Activated CD4-positive, alpha-beta T cell treated with anti-CD3 and anti-CD28 coated beads, Interleukin-2, amount 50 U/mL, for 4 hours (primary cell): Measurements from ENCODE around the gene RAB5B.

Experiments used
- DNase-seq, 2 experiments: peaks; one replicate each; pipeline ENCODE4 v3.0.0-alpha.2; 2020

The RAB5B gene, protein sequence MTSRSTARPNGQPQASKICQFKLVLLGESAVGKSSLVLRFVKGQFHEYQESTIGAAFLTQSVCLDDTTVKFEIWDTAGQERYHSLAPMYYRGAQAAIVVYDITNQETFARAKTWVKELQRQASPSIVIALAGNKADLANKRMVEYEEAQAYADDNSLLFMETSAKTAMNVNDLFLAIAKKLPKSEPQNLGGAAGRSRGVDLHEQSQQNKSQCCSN

DNA sequence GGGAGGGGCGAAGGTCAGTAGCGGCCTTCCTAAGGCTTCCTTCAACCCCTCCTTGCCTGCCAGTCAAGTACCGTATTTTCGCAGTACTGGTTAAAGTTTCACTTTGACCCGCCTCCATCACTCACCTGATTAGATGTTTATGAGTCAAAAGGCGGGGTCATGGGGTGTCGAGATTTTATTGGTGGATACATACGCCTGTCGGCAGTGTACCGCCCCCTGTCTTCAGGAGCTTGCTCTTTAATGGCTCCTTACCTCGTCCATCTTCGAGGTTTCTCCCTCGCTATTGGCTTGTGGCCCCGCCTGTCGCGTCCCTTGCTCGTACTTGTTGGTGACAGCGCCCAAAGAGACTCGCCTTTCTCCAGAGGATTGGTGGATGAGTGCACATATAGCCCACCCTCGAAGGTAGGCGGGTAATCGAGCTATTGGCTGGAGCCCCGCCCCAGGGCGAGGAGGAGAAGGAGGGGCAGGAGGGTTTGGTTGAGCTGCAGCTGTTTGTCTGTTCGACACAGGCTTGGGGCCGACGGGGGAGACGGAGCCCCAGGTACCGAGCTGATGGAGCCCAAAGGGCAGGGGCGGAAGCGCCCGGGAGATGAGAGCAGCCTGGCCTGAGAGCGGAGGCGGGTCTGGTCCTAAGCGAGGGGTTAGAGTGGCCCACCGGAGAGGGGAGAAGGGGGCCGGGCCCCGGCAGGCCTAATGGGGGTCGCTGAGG, at the start of gene RAB5B:
Gene RAB5B, plus strand, starts transcription at position 480 of the 709 bp plus-strand sequence. CDS start 12,883 bp downstream, outside the sequence.
- peak; percentile 97 for DNase-seq

DNA sequence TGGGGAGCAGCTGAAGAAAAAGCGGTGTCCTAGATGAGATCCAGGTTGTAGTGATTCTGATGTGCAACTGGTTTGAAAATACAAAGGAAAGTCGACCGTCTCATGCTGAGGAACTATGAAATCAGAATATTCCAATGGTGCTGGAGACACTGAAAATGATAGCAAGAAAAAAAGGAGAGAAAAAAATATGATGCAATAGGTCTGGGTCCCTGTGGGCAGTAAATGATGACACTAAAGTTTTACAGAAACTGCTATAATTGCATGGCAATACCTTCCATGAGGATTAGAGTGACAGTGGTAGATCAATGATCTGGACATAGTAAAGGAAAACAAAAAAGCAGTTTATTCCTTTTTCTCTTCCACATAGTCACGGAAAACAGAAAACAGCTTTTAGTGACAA, 48.5 kb upstream of the RAB5B start:
- DNase-seq: no peak

DNA sequence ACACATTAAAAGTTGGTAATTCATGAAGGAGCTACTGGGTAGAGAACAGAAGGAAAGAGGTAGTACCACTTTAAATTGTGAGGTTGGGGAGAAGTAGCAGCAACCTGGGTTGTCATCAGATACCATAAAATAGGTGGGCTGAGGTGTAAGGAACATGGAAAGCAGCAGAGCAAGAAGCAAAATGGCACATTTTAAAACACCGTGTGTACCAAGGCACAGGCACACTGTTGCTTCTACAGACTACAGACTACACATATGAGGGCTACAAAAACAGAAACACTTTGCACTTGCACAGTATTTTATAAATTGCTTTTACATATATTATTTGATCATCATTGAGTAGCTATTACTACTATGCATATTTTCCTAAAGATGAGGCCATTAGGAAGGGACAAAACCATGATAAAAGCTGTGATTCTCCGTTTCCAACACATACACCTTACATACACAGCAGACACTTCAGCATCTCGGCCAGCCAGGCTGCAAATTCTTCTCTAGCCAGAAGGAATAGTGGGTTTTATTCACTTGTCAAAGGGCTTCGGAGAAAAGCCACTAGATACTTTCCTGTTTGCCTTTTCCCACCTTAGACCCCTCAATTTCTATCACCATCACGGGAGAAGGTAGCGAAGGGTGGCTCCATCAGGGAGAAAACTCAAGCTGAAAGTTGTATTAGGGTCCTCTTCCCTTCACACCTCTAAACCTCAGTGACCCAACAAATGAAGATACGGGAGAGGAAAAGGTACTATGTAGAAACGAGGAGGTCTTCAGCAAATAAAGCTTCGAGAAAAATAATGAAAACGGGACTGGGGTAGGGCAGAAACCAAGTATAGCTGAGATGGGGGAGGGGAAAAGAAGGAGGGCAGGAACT, 47.8 kb upstream of the RAB5B start:
- no peak for DNase-seq

DNA sequence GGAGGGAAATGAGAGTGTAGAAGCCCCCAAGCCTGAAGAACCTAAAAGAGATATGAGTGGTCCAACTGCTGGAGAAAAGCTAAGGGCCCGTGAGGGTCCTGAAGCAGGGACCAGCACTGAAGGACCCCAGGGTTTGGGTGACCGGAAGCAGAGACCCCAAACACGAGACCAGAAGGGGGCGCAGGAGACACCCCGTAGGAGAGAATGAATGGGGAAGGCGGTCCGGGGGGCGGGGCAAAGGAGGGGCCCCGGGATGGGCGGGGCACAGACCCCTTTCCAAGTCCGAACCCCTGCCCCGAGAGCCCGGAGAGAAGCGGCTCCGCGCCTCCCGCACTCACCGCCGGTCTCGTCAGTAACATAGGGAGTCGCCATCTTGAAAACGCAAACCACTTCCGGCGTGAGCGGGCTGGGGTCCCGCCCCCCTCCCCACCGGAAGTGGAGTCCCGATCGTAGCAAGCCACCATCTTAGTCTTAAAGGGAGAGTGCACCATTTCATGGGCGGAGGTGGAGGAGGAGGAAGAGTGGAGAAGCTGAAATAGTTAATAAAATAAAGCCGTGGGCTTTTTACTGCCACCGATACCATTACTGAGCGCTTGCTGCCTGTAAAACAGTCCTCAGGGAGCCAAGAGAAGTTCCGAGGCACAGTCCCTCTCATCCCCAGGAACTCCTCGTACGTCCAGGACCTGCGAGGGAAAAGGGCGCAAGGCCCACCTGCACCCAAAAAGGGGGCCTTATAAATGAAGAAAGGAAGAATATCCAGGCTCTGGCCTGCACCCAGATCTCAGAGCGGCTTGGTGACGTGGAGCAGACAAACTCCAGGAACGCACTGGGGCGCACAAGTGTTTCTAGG, 46.9 kb upstream of the RAB5B start:
- DNase-seq: peak; percentile 78 to 86

DNA sequence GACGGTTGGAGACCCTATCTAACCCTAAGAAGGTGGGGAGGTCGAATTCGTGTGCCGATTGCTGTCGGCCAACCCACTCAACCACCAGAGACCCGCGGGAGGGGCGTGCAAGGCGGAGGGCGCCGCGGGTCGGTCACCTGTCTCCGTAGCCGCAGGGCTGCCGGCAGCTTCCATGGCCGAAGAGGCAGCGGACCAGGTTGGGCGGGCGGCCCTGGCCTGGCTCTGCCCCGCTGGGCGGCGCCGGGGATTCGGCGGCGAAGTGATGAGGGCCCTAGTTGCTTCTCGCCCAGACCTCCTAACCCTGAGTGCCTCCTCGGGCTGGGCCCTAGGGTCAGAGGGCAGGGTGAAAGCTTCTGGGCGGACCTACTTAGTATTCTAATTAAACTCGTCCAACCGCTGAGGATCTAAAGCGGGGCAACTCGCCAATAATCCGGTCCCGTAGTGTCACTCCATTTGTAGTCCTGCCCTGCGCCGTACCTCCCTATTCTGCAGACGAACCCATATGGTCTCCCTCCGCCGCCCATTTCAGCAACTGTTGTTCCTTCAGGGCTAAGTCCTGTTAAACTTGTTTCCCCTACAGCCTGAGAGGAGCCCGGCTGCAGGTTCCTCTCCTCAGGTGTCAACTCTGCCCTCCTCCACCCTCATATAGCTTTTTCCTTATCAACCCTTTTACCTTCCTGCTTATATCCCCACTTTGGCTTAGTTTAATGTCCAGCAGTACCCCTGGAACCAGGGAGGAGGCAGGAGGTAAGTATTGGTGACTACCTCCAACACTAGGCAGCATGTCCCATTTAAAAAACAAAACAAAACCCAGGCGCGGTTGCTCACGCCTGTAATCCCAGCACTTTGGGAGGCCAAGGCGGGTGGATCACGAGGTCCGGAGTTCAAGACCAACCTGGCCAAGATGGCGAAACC, 46.0 kb upstream of the RAB5B start, which contains the start of gene PYM1:
Gene PYM1, minus strand, starts transcription at position 307 of the 915 bp plus-strand sequence. Its CDS starts 133 bp downstream, at position 174.
- DNase-seq: peak; percentile 38 to 41

DNA sequence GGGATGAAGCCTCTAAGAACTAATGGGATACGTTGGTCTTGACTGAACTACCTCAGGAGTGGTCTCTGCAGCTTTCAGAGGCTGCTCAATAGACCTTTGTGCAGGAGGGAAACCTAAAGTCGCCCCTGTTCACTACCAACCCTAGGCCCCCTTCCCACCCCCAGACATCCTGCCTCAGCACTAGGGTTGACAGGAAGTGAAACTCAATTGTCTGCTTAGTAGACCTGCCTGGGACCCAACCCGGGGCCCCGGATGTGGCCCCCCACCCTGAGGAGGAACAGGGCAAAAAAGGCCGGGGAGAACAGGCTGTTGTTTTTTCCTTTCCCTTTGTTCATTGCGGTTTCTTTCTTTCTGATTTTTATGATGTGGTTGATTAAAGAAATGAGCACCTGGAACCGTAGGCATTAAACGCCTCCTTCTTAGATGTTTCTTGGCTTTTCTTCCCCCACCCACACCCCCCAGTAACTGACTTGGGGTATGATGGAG, 44.5 kb upstream of the RAB5B start:
- DNase-seq: peak; percentile 70 to 77

DNA sequence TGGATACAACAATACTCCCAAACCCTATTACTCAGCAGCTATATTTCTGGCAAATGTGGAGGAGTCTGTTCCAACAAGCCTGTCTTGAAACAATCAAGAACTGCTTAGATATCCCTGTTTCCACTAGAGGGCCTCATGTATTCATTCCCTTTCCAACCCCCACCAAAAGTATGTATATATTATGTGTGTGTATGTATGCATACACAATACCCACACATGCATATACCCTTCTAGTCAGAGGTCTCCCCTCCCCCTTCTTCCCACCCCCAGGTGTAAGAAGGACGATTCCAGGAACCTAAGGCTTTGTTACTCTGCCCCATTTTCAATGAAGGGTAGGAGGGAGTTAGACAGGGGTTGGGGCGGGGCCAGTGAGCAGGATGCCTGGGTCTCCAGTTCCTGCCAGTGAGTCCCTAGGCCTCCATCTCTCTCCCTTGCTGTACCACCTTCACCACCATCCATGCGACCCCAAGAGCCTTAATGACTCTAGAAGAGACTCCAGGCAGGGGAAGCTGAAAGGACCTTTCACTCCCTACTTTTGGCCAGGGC, 43.0 kb upstream of the RAB5B start, which contains the start of gene DGKA:
Gene DGKA, plus strand, starts transcription at position 392 of the 546 bp plus-strand sequence. CDS start 5,342 bp downstream, outside the sequence.
- DNase-seq: peak; percentile 69 to 71

DNA sequence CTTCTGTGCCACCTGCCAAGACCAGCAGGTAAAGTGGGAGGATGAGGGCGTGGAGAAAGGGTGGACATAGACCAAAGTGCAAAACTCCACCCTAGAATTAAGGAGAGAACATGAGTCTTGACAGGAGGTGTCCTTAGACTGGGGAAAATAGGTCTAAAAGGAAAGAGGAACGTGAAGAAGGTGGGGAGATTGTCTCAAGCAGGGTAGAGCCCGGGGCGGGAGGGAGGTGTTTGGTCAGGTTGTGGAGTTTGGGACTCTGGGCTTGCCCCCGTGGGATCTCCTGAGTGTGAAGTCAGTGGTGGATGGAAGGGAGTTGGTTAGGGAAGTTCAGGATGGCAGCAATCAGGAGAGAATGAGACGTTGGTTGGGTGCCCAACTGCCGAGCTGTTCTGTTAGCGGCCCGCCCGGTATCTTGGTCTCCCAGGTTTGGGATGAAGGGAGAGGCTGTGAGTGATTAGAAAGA, 42.5 kb upstream of the RAB5B start:
- no peak for DNase-seq

DNA sequence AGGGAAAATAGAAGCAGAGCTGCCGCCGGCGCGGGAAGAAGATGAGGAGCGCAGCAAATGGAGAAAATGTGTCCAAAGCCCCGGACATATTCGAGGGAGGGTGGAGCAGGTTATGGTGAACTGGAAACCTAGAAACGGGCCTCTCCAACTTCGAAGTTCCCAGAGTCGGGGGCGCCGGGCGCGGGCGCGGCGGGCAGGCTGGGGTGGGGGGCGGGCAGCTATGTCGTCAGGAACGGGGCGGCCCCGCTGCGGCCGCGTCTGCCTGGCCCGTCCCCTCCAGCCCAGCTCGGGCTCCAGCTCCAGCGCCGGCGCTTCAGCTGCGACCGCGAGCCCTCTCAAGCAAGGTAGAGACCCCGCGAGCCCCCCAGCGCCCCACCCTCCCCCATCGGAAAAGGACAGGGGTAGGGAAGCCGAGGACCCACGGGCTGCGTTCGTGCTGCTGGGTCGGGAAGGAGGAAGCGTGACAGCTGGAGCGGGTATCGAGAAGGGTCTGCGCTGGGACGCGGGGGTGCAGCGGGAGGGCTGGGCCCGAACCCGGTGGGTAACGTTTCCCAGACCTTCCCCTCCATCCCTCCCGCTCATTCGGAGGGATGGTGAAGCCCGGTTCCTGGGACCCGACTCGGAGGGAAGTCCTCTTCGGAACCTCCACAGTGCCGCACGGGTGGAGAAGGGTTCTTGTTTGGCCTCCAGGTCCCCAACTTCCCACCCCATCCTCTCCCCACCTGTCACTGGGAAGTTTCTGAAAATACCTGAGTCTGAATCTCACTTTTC, 41.9 kb upstream of the RAB5B start:
- DNase-seq: no peak

DNA sequence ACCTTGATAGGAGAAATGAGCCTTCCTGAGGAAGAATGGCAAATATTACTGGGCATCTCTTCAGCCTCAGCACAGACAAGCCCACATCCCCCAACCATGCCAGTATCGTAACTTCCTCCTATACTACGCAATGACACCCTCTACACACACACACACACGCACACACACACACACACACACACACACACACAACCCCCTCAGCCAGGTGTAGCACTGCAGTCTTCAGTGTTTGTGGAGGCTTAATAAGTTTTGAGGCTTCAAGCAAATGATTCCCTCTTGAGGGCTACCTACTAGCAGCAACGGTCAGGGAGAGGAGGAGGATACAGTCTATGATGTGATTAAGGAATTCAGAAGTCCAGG, 41.3 kb upstream of the RAB5B start:
- DNase-seq: peak; percentile 45 to 50

DNA sequence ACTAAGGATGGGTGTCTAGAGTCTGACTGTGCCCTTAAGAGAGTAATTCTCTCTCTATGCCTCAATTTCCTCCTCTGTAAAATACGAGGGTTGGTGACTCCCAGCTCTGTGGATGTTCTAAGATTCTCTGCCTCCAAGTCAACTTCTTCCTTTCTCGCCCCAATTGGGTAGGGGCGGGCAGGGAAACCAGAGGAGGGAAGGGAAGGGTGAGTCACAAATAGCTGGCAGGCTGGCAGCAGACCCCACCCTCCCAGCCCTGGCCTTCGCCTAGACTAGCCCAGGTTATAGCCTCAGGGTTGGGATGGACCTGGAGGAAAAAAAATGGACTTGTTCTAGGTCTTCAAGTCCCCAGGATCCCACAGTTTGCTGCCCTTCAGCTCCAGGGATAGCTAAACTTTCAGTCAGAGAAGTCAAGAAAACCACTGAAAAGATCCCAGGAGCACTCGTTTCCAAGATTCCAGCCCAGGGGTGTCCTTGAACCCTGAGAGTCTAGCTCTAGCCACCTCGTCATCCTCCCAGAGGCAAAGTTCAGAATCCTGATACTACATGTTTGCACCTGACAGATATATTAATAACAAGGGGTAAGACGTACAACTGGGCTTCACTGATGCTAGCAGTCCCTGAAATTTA, 40.6 kb upstream of the RAB5B start:
- DNase-seq: no peak

DNA sequence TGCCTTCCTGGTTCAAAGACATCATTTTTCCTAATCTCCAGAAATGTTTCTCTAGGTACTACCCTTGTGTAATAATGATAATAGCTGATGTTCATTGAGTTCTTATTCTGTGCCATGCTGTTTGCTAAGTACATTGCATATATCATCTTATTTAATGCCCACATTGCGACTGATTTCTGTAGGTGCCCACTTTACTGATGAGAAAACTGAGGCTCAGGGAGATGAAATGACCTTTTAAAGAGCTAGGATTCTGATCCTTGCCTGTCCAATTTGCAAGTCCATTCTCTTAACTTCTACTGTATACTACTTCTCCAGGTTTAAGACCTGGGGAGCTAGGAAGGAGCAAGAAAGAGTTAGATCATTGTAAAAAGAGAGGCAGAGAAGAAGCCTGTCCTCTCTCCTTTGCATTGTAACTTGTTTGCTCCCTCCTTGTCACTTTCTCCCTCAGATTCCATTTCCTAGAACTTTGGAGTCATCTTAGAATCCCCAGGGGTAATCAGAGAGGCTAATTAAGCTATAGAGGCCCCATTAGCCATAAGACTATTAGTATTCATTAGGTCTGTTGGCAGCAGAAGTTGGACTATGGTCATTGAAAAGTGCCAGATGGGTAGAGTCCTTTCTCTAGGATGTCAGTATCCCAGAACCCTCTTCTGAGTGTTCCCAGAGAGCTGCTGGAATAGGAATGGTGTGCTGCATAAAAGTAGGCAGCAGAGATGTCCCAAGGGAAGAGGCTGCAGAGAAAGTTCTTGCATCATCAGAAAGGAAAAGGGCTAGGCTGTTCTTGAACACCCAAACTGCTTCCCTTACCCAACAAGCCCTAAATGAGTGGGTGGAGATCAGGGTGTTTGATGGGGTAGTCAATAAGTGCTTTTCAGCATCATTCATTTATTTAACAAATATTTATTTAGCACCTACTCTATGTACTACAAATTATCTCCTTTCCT, 39.8 kb upstream of the RAB5B start:
- no peak for DNase-seq

DNA sequence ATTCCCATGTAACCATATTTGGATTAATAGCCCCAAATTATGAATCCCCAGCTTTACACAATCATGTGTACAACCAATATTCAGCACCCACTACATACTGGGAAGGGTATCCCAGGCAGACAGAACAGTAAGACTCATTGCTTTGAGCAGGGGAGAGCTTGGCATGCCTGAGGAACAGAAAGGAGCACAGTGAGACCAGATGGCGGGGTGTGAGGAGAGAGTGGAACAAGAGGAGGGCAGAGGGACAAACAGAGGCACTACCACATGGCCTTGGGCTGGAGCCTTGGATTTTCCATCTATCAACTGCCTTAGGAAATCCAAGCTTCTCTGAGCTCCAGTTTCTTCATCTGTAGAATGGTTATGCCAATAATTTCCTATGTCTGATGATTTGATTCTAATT, 39.1 kb upstream of the RAB5B start:
- no peak for DNase-seq

DNA sequence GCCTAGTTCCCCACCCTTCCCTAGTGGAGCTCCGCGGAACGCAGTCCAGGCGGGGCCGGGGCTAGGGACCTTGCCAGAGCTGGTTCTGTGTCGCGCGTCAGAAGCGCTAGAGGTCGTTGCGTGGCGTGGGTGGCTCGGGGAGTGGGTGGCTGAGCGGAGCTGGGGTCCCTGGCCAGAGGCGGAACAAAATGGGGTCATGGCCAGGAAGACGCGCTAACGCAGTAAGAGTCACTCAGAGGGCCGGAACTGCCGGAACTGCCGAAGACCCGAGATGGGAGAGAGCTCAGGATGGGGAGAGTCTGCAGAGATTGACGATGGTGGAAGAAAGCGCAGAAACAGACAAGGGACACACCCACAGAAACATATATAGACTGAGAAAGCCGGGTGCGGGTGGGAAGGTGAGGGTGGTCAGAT, 38.1 kb upstream of the RAB5B start:
- DNase-seq: peak; percentile 36

DNA sequence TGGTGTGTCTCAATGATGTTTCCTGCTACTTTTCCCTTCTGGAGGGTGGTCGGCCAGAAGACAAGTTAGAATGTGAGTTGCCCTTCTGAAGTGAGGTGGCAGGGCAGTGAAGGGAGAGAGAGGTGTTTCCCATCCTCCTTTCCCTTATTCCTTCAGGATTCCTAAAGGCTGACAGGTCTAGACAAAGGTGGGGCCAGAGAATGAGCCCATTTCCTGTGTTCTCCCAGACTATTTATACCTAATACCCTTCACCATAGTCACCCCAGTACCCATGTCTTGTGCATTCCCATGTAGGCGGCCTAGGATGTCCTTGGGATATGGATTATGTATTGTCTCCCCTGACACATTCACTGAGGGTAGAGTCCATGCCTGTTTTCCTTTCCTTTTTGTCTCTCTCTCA, 35.9 kb upstream of the RAB5B start:
- DNase-seq: no peak

DNA sequence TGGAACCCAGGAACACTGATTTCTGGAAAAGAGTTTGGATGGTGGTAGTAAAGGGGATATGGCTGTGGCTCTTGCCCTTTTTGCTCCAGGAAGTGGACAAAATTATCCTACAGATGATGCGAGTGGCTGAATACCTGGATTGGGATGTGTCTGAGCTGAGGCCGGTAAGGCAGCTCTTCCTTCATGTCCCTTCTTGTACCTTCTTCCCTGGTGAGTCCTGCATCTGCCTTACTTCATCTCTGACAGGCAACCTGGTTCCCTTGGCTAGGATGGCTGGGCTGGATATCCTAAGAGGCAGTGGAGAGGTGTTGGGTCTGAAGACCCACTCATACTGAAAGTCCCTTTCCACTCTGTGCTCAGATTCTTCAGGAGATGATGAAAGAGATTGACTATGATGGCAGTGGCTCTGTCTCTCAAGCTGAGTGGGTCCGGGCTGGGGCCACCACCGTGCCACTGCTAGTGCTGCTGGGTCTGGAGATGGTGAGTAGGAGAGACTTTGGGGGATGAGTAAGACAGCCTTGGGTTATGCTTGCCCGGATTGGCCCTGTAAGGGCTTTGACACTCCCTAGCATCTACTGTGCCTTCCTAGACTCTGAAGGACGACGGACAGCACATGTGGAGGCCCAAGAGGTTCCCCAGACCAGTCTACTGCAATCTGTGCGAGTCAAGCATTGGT, 34.9 kb upstream of the RAB5B start:
- no peak for DNase-seq

DNA sequence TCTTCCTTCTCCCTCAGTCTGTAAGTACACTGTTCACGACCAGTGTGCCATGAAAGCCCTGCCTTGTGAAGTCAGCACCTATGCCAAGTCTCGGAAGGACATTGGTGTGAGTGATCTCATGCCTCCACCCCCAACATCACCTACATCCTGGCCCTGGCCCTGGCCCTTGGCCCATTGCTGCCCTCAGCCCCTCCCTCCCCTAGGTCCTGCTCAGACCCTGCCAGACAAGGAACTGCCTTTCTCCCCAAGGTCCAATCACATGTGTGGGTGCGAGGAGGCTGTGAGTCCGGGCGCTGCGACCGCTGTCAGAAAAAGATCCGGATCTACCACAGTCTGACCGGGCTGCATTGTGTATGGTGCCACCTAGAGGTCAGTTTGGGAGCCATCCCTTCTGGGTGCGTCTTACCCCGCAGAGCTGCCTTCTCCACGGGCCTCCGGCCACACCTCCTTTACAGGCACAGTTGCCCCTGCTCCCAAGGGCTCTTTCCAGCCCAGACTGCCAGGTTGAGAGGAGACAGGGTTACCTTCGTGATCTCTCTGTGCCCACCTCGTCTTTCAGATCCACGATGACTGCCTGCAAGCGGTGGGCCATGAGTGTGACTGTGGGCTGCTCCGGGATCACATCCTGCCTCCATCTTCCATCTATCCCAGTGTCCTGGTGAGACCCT, 33.7 kb upstream of the RAB5B start:
- DNase-seq: peak; percentile 80 to 81
